Liver (tissue), 9 donors: ENCODE measurements around the gene USP11. TPM values are rescaled to one million over a fixed set of nuclear protein-coding genes. Genes with fewer than 3 reads are reported as not detected.

Experiments used
- DNase-seq: peaks from one replicate; pipeline ENCODE4 v3.0.0-alpha.2; 2017; ENCODE audit warnings: low spot score
- H3K27ac ChIP-seq, 2 donors: one replicate each; pipeline ENCODE4 v1.7.0; 2013; ENCODE audit warnings: inconsistent platforms in 2 of 2, low read length in 2 of 2, control low read depth in 1 of 2, low read depth in 1 of 2, mild to moderate bottlenecking in 1 of 2
- H3K27me3 ChIP-seq, 4 donors: one replicate each; pipeline versions ENCODE4 v1.6.1 to v1.7.0; 2013; ENCODE audit warnings: low read length in 3 of 4, inconsistent platforms in 1 of 4, mild to moderate bottlenecking in 1 of 4, moderate library complexity in 1 of 4; ENCODE audit not compliant: control insufficient read depth in 4 of 4, insufficient read depth in 4 of 4
- H3K36me3 ChIP-seq, 4 donors: one replicate each; pipeline versions ENCODE4 v1.6.1 to v1.7.0; 2013; ENCODE audit warnings: low read length in 3 of 4, mild to moderate bottlenecking in 3 of 4, low read depth in 1 of 4, moderate library complexity in 1 of 4; ENCODE audit not compliant: control insufficient read depth in 4 of 4, insufficient read depth in 3 of 4
- H3K4me1 ChIP-seq, 4 donors: one replicate each; pipeline versions ENCODE4 v1.6.1 to v1.7.0; 2013; ENCODE audit warnings: low read length in 3 of 4, mild to moderate bottlenecking in 3 of 4, moderate library complexity in 1 of 4; ENCODE audit not compliant: control insufficient read depth in 4 of 4, insufficient read depth in 4 of 4
- H3K4me3 ChIP-seq, 3 donors: one replicate each; pipeline versions ENCODE4 v1.6.1 to v1.7.0; 2013; ENCODE audit warnings: low read length in 3 of 3, control low read depth in 1 of 3, low read depth in 1 of 3, mild to moderate bottlenecking in 1 of 3
- H3K9ac ChIP-seq, 2 donors: one replicate each; pipeline ENCODE4 v1.7.0; 2013; ENCODE audit warnings: low read length in 2 of 2, mild to moderate bottlenecking in 2 of 2, moderate library complexity in 2 of 2, control low read depth in 1 of 2, low read depth in 1 of 2
- H3K9me3 ChIP-seq, 4 donors: one replicate each; pipeline versions ENCODE4 v1.6.1 to v1.7.0; 2013; ENCODE audit warnings: low read length in 3 of 4; ENCODE audit not compliant: control insufficient read depth in 4 of 4
- ATF3 ChIP-seq: IDR thresholded peaks from 2 replicates; pipeline ENCODE4 v1.6.1; 2016; ENCODE audit warnings: antibody characterized with exemption
- CTCF ChIP-seq: fragments of 150-350 bp; IDR thresholded peaks from 2 replicates; pipeline ENCODE4 v1.5.1; 2017; ENCODE audit warnings: improper control_type of control experiment, low read depth, low read length; ENCODE audit not compliant: missing input control
- EGR1 ChIP-seq, 2 donors: IDR thresholded peaks; 2 replicates each; pipeline ENCODE4 v1.6.1; 2016 to 2018; ENCODE audit warnings: antibody characterized with exemption in 2 of 2, low read depth in 2 of 2
- FOXA1 ChIP-seq: IDR thresholded peaks from 2 replicates; pipeline ENCODE4 v1.6.1; 2016; ENCODE audit warnings: antibody characterized with exemption
- FOXA2 ChIP-seq: IDR thresholded peaks from 2 replicates; pipeline ENCODE4 v1.6.1; 2016; ENCODE audit warnings: antibody characterized with exemption
- GABPA ChIP-seq, 2 donors: IDR thresholded peaks in 1 of 2; conservative IDR thresholded peaks in 1 of 2; 2 replicates each; pipeline ENCODE4 v1.6.1; 2016; ENCODE audit warnings: antibody characterized with exemption in 2 of 2, mild to moderate bottlenecking in 1 of 2, moderate library complexity in 1 of 2
- HNF4A ChIP-seq, 2 donors: conservative IDR thresholded peaks; 2 replicates each; pipeline ENCODE4 v1.6.1; 2016; ENCODE audit warnings: antibody characterized with exemption in 2 of 2, mild to moderate bottlenecking in 2 of 2
- HNF4G ChIP-seq: IDR thresholded peaks from 2 replicates; pipeline ENCODE4 v1.6.1; 2016; ENCODE audit warnings: antibody characterized with exemption
- JUND ChIP-seq, 2 donors: IDR thresholded peaks; 2 replicates each; pipeline ENCODE4 v1.6.1; 2016; ENCODE audit warnings: antibody characterized with exemption in 2 of 2
- MAX ChIP-seq: IDR thresholded peaks from 2 replicates; pipeline ENCODE4 v1.6.1; 2016; ENCODE audit warnings: antibody characterized with exemption
- NR2F2 ChIP-seq: IDR thresholded peaks from 2 replicates; pipeline ENCODE4 v1.6.1; 2016; ENCODE audit warnings: antibody characterized with exemption
- REST ChIP-seq: IDR thresholded peaks from 2 replicates; pipeline ENCODE4 v1.6.1; 2016; ENCODE audit warnings: antibody characterized with exemption, mild to moderate bottlenecking
- RXRA ChIP-seq, 2 donors: IDR thresholded peaks; 2 replicates each; pipeline ENCODE4 v1.6.1; 2017 to 2018; ENCODE audit warnings: antibody characterized with exemption in 2 of 2, mild to moderate bottlenecking in 1 of 2
- SP1 ChIP-seq: IDR thresholded peaks from 2 replicates; pipeline ENCODE4 v1.6.1; 2018; ENCODE audit warnings: antibody characterized with exemption, mild to moderate bottlenecking
- TAF1 ChIP-seq: conservative IDR thresholded peaks from 2 replicates; pipeline ENCODE4 v1.6.1; 2016; ENCODE audit warnings: antibody characterized with exemption, mild to moderate bottlenecking
- YY1 ChIP-seq: IDR thresholded peaks from 2 replicates; pipeline ENCODE4 v1.6.1; 2016; ENCODE audit warnings: antibody characterized with exemption, mild to moderate bottlenecking
- ZBTB33 ChIP-seq: IDR thresholded peaks from 2 replicates; pipeline ENCODE4 v1.6.1; 2016; ENCODE audit warnings: antibody characterized with exemption
- WGBS: extraction: QIAGEN DNeasy Blood & Tissue Kit; methylation state at CpG from one replicate; pipeline ENCODE4 v1.1.7; 2013; 5-methylcytosine and 5-hydroxymethylcytosine counted together
- polyA plus RNA-seq, 2 donors: library from polyadenylated mRNA; stranded (reverse) in 1 of 2; unstranded in 1 of 2; fragments of 200-250 nt in 1 of 2; fragments of >200 nt in 1 of 2; fragmentation: Nextera tagmentation in 1 of 2; extraction: Ambion mirVana in 1 of 2; gene quantifications; one replicate each; pipeline versions ENCODE4 v1.2.1 to v1.2.3, GENCODE V29; 2013 to 2015
- total RNA-seq, 2 donors: library from RNA; depleted of rRNA; stranded (reverse); fragments of >200 nt; gene quantifications; one replicate each; pipeline ENCODE4 v1.2.3, GENCODE V29; 2014
- donor health status: healthy.
- donor health status: healthy.
- donor health status: healthy.
- donor health status: healthy.
- donor health status: healthy.

The USP11 gene
- total and polyA plus RNA-seq, 4 donors: 9.6 to 24.3 (median 11.1) TPM

GRCh38 chrX:47241201-47242011 is 8.6 kb downstream of the USP11 start:
- Histone ChIP-seq H3K9ac (no peak overlapping the region), H3K4me1 (no peaks in the 10 kb centered on the region), H3K27ac (no peak overlapping the region), H3K9me3 (peaks cover 0 to 4% (median 0%) of the 10 kb centered on the region in 4 donors), H3K27me3 (peaks cover 0 to 2% (median 0%) of the 10 kb centered on the region in 4 donors), H3K4me3 (no peak overlapping the region), H3K36me3 (peaks cover 0 to 34% (median 10%) of the 10 kb centered on the region in 4 donors)
- no peak for DNase-seq
- TF ChIP-seq ATF3 (no peak), YY1 (no peak), HNF4G (no peak), ZBTB33 (no peak), SP1 (no peak), CTCF (no peak), HNF4A (conservative IDR thresholded peaks at IDR 0.05) (no peak), NR2F2 (no peak), MAX (no peak)
- 97% methylated on average over 18 of the region's 18 CpGs for WGBS

- Histone ChIP-seq H3K9me3 (peaks cover 0 to 4% (median 0%) of the 10 kb centered on the region in 4 donors), H3K9ac (no peak overlapping the region), H3K27ac (no peak overlapping the region), H3K4me3 (no peak overlapping the region), H3K4me1 (no peaks in the 10 kb centered on the region), H3K36me3 (peaks cover 0 to 34% (median 12%) of the 10 kb centered on the region in 4 donors), H3K27me3 (peaks cover 0 to 2% (median 0%) of the 10 kb centered on the region in 4 donors)
- DNase-seq: no peak
- TF ChIP-seq MAX: no peak
- no peak for TF ChIP-seq HNF4G
- TF ChIP-seq REST: no peak
- no peak for TF ChIP-seq RXRA (IDR thresholded peaks at IDR 0.05)
- no peak for TF ChIP-seq TAF1
- no peak for TF ChIP-seq FOXA1
- no peak for TF ChIP-seq JUND (IDR thresholded peaks at IDR 0.05)
- TF ChIP-seq SP1: no peak
- no peak for TF ChIP-seq FOXA2
- no peak for TF ChIP-seq ZBTB33
- no peak for TF ChIP-seq EGR1 (IDR thresholded peaks at IDR 0.05; ENCODE audit: low read depth in 2 of 2)
- no peak for TF ChIP-seq HNF4A (conservative IDR thresholded peaks at IDR 0.05)
- TF ChIP-seq GABPA (IDR thresholded peaks at IDR 0.05 in 1 of 2, conservative IDR thresholded peaks at IDR 0.05 in 1 of 2): no peak
- no peak for TF ChIP-seq CTCF
- TF ChIP-seq NR2F2: no peak
- WGBS: 97% methylated on average over 10 of the region's 10 CpGs
Observed at GRCh38 chrX:47242321-47242720, 9.5 kb downstream of the USP11 start.
